HK-2 (cell line): ENCODE results near the gene PIM2.
A peak's percentile ranks its signal among the peaks of the same experiment; 100 is the strongest.
"Not testable (repeated sequence)": the region's sequence is repeated elsewhere in the genome, so short reads cannot be mapped to it uniquely, and the experiment has no call there.

Source experiments
- DNase-seq: peaks from one replicate; pipeline ENCODE4 v3.0.0-alpha.2; 2018; ENCODE audit not compliant: unreplicated experiment

The PIM2 gene

DNA sequence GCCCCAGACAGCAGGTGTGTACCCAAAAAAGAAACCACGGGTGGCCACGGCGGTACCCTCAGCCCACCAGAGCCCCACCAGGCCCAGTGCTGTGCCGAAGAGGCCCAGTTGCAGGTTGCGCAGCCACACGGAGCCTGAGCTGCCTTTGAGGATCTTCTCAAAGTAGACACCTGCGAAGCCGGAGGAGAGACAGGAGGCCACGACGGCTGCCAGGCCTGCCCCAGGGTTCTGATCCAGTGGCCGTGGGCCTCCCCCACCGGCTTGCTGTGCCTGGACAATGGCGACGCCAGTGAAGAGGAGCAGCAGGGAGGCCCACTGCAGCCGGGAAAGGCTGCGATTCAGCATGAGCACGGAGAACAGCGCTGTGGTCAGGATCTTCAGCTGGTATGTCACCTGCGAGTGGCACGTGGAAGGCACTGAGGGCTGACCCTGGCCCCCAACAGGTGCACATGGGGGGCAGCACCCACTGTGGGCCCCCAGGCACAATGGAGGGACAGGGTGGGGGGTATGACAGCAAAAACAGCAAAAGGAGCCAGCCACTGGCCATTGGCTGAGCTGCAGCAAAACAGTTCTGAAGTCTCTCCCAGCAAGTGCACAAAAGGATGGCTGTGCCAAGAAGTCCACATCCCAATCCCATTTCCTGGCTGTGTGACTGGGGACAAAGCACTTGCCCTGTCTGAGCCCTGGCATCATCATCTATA lies 13.6 kb downstream of the PIM2 start:
- DNase-seq, result no peak

GRCh38 chrX:48904626-48905025 lies 14.2 kb downstream of the PIM2 start:
- no peak for DNase-seq

DNA sequence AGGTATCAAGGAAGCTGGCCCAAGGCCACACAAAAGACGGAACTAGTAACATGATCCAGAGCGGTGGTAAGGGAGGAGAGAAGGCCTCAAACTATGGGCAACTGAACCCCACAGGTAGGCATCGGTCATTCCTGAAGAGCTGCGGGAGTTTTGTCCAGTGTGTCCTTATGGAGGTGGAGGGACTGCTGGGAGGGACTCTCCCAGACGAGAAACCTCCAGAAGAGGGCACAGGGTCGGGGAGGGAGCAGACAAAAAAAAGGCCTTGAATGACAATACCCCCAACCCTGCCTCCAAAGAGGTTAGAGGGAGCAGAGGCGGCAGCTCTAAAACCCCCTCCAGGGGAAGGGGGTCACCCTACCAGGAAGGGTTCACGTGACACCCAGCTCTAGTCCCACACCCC lies 14.6 kb downstream of the PIM2 start:
- DNase-seq, result no peak

- DNase-seq, result no peak
Measured at GRCh38 chrX:48903290-48903689, 15.5 kb downstream of the PIM2 start.

DNA sequence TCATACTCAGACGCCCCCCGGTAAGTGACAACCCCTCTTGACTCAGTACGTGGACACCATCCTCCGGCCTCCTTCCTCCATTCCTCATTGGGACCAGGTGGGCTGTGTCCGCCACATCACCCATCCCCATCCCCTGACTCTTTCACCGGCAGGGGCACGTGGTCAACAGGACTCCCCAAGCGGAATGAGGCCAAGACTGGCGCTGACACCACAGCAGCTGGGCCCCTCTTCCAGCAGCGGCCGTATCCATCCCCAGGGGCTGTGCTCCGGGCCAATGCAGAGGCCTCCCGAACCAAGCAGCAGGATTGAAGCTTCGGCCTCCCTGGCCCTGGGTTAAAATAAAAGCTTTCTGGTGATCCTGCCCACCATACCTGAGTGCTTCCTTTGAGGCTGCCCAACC lies 16.0 kb downstream of the PIM2 start:
- no peak for DNase-seq

GRCh38 chrX:48902135-48902534 lies 16.7 kb downstream of the PIM2 start:
- no peak for DNase-seq

DNA sequence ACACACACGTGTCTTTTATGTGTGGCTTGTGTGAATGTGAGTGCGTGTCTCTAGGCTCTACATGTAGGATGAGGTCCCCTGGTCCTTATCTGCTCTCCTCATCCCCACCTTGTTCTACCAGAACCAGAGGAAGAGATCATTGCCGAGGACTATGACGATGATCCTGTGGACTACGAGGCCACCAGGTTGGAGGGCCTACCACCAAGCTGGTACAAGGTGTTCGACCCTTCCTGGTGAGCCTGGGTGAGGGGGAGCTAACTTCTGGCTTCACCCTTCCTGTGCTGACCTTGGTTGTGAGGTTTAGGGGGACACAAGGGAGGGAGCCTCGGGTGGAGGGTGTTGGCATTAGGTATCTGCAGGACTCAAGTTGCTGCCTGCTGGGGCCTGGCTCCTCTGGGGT lies 17.8 kb downstream of the PIM2 start:
- DNase-seq, result no peak

DNA sequence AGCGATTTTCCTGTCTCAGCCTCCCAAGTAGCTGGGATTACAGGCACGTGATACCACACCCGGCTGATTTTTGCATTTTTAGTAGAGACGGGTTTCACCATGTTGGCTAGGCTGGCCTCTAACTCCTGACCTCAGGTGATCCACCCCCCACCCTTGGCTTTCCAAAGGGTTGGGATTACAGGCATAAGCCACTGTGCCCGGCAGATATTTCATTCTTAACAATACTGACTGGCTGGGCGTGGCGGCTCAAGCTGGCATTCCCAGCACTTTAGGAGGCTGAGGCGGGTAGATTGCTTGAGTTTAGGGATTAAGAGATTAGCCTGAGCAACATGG lies 19.8 kb downstream of the PIM2 start:
- DNase-seq, result no peak

DNA sequence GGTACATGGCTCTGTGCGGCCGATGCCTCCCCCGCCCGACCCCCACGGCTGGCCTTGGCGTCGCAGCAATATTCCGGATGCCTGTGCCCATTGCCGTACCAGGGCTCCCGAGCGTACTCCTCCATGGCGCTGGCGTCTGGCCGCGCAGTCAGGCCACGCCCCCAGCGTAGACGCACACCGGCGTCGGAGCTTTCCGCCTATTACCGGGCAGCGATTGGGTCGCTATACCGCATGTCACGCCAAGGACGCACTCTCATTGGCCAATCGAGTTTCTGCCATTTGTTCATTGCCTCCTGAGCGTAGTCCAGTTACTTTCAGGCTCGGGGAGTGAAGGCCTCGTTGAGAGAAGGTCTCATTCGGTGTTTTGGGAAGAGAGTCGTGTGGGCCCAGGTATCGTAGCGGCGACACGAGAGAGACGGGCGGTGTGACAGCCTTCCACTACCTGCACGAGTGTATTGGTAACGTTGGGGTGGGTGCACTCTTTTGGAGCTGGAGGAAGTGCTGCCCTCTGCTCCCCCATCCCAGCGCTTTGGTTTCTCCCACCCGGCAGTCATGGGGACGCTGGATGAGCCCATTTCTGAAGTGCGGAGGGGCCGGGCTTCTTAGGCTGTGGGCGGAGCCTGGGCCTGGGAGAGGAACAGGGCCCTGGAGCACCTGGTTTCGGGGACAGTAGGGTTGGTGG lies 21.1 kb downstream of the PIM2 start, which contains the start of the genes PQBP1 and TIMM17B:
PQBP1 (plus strand) TSS at position 306 of the 682 bp plus-strand sequence. CDS start 580 bp downstream, outside the sequence.
TIMM17B (minus strand) TSS at position 144 of the 682 bp plus-strand sequence; CDS start at position 125, 19 bp downstream.
- peak; percentile 88 for DNase-seq

GRCh38 chrX:48897157-48897624 lies 21.6 kb downstream of the PIM2 start:
- DNase-seq, result peak; percentile 84

GRCh38 chrX:48896611-48897011 lies 22.2 kb downstream of the PIM2 start:
- no peak for DNase-seq

DNA sequence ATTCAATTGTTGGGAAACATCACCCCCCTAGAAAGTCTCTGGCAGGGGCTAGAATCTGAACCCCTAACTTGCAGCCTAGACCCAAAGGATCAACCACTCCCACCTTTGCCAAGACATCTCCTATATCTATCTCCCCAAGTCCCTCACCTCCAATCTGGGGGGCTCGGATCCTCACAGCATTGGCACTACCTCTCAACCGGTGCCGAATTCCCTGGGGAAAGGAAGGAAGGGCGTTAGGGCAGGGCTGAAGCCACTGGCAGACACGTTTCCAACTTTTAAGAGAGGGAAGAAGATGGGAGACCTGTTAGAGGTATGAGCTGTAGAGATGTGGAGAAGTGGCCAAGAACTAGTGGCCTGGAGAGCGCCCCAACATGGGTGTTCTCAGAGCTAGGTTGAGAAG lies 23.9 kb downstream of the PIM2 start:
- no peak for DNase-seq

- DNase-seq, result no peak
Measured at GRCh38 chrX:48893556-48894348, 25.1 kb downstream of the PIM2 start.

- DNase-seq, result no peak
Measured at GRCh38 chrX:48892896-48893295, 25.9 kb downstream of the PIM2 start.

DNA sequence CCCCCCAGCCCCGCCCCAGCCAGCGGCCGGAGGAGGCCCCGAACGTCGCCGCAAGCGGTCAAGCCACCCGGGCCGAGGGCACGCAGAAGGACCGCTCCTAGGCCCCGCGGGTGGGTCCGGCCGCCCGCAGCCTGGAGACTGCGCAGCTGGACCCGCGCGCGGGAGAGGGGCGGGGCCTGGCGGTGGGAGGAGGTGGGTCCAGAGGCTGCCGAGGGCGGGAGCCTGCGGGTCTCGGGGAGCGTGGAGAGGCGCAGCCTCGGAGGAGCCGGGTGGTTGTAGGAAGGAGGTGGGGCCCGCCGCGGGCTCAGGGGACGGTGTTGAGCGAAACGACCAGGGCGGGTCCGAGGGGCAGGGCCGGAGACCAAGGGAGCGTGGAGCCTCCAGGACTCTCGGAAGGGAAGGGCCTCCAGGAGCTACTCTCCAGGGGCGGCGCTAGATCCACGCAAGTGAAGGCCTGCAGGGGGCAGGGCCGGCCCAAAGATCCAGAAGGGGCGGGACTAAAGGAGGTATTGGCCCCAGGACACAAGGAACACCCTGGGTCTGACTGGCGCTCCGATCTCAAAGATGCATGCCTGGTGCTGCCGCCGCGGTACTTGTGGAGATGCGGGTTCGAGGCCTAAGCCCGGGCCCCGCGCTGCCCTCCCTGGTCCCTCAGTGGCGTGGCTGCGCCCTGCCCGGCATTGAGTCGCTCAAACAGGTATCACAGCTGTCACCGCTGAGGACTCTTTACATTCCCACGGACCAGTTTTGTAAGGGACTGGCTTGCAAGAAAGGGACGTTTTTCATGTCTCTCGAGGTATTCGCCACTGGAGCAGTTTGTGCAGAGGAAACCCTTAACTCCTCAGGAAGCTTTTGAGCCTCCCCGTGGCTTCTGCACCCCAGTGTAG lies 27.2 kb downstream of the PIM2 start:
- DNase-seq, result peak; percentile 92

GRCh38 chrX:48890934-48891401 lies 27.9 kb downstream of the PIM2 start:
- DNase-seq, result no peak

GRCh38 chrX:48890296-48890925 lies 28.4 kb downstream of the PIM2 start:
- no peak for DNase-seq

GRCh38 chrX:48886586-48886985 lies 32.2 kb downstream of the PIM2 start:
- not testable (repeated sequence) for DNase-seq

DNA sequence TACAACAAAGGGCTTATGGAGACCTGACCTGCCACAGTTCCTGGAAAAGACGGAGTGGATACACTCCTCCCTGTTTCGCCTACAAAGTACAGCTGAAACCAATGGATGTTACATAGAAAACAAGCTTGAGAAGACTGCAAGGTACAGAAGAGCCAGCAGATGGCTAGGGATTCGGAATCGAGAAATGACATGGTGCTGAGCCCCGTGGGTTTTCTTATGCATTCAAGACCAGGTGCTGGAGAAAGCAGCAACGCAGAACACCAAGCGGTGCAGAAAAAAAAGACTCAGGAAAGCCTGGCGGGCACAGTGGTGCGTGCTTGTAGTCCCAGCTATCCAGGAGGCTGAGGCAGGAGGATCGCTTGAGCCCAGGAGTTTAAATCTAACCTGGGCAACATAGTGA lies 35.1 kb downstream of the PIM2 start:
- no peak for DNase-seq

DNA sequence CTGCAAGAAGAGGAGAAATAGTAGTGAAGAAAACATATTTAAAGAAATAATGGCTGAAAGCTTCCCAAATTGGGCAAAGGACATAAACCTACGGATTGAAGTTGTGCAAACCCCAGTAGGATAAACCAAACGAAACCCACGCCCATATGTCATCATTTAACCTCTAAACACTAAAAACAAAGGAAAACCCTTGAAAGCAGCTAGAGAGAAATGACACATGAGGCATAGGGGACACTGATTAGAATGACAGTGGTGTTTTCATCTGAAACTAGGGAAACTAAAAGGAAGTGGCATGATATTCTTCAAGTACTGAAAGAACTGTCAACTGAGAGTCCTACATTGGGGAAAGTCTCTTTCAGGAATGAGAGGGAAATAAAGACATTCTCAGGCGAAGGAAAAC lies 41.9 kb downstream of the PIM2 start:
- DNase-seq, result not testable (repeated sequence)

- not testable (repeated sequence) for DNase-seq
Measured at GRCh38 chrX:48872017-48872416, 46.8 kb downstream of the PIM2 start.
